Measurements from ENCODE around the gene HEXIM1.

GRCh38 chr17:45121055-45121454 is 27.2 kb upstream of the HEXIM1 start:
- no peak for TF ChIP-seq CTCF (IDR thresholded peaks at IDR 0.05; ENCODE audit: poor library complexity)
- TF ChIP-seq EZH2 (IDR thresholded peaks at IDR 0.05; ENCODE audit: borderline replicate concordance): no peak
- TF ChIP-seq EZH2phosphoT487 (IDR thresholded peaks at IDR 0.05; ENCODE audit: low read depth, severe bottlenecking, unreplicated experiment): no peak

Measured in hepatocyte (in vitro differentiated cells).